H9 (cell line): ENCODE results near the gene MAP2K3. TPM values are rescaled to one million over a fixed set of nuclear protein-coding genes. Genes with fewer than 3 reads are reported as not detected.
"Not testable (repeated sequence)": the region's sequence is repeated elsewhere in the genome, so short reads cannot be mapped to it uniquely, and the experiment has no call there.

Experiments
- DNase-seq: peaks from one replicate; pipeline ENCODE4 v3.0.0-alpha.2; 2017
- H2AFZ ChIP-seq: one replicate; pipeline ENCODE4 v1.6.1; 2013; ENCODE audit warnings: mild to moderate bottlenecking, low read length, control low read depth, moderate library complexity
- H2AK5ac ChIP-seq: 2 replicates; pipeline ENCODE4 v1.6.1; 2013; ENCODE audit warnings: low read length, control low read depth, mixed read lengths; ENCODE audit not compliant: insufficient read length
- H2BK120ac ChIP-seq: one replicate; pipeline ENCODE4 v1.6.1; 2013; ENCODE audit warnings: low read depth, mild to moderate bottlenecking, low read length, control low read depth, inconsistent platforms; ENCODE audit not compliant: poor library complexity, severe bottlenecking
- H2BK12ac ChIP-seq: 2 replicates; pipeline ENCODE4 v1.6.1; 2013; ENCODE audit warnings: low read length, control low read depth, mixed read lengths, low read depth; ENCODE audit not compliant: insufficient read length
- H2BK15ac ChIP-seq: 2 replicates; pipeline ENCODE4 v1.6.1; 2013; ENCODE audit warnings: low read depth, low read length, control low read depth
- H2BK20ac ChIP-seq: one replicate; pipeline ENCODE4 v1.6.1; 2013; ENCODE audit warnings: low read depth, mild to moderate bottlenecking, low read length, control low read depth, inconsistent platforms; ENCODE audit not compliant: poor library complexity, severe bottlenecking
- H2BK5ac ChIP-seq: 2 replicates; pipeline ENCODE4 v1.6.1; 2013; ENCODE audit warnings: low read length, control low read depth, mixed read lengths; ENCODE audit not compliant: insufficient read length
- H3K14ac ChIP-seq: 2 replicates; pipeline ENCODE4 v1.6.1; 2013; ENCODE audit warnings: low read length, control low read depth; ENCODE audit not compliant: insufficient read depth
- H3K18ac ChIP-seq: 2 replicates; pipeline ENCODE4 v1.6.1; 2013; ENCODE audit warnings: low read depth, mild to moderate bottlenecking, mixed read lengths, low read length, control low read depth; ENCODE audit not compliant: insufficient read length
- H3K23ac ChIP-seq: 2 replicates; pipeline ENCODE4 v1.6.1; 2013; ENCODE audit warnings: low read length, control low read depth, mixed read lengths, low read depth; ENCODE audit not compliant: insufficient read length
- H3K23me2 ChIP-seq: 2 replicates; pipeline ENCODE4 v1.6.1; 2013; ENCODE audit warnings: low read depth, mild to moderate bottlenecking, mixed read lengths, low read length, control low read depth; ENCODE audit not compliant: insufficient read length, poor library complexity, severe bottlenecking
- H3K27ac ChIP-seq: 2 replicates; pipeline ENCODE4 v1.5.1; 2013; ENCODE audit warnings: low read length, control low read depth, mixed read lengths, low read depth; ENCODE audit not compliant: insufficient read length
- H3K27me3 ChIP-seq: 2 replicates; pipeline ENCODE4 v1.6.1; 2013; ENCODE audit warnings: low read length, control low read depth, inconsistent platforms; ENCODE audit not compliant: insufficient read depth
- H3K4ac ChIP-seq: 2 replicates; pipeline ENCODE4 v1.6.1; 2013; ENCODE audit warnings: low read depth, mild to moderate bottlenecking, control low read depth, inconsistent platforms, low read length, moderate library complexity
- H3K4me1 ChIP-seq: 2 replicates; pipeline ENCODE4 v1.6.1; 2013; ENCODE audit warnings: low read length, control low read depth, inconsistent platforms; ENCODE audit not compliant: insufficient read depth
- H3K4me2 ChIP-seq: 2 replicates; pipeline ENCODE4 v1.6.1; 2013; ENCODE audit warnings: low read length, control low read depth, mixed read lengths; ENCODE audit not compliant: insufficient read length, insufficient read depth
- H3K56ac ChIP-seq: 2 replicates; pipeline ENCODE4 v1.6.1; 2013; ENCODE audit warnings: low read depth, mild to moderate bottlenecking, mixed read lengths, low read length, control low read depth; ENCODE audit not compliant: insufficient read length
- H3K79me1 ChIP-seq: 2 replicates; pipeline ENCODE4 v1.6.1; 2013; ENCODE audit warnings: low read depth, mild to moderate bottlenecking, moderate library complexity, low read length, control low read depth, inconsistent platforms; ENCODE audit not compliant: insufficient read depth, poor library complexity, severe bottlenecking
- H3K79me2 ChIP-seq: 2 replicates; pipeline ENCODE4 v1.6.1; 2013; ENCODE audit warnings: low read length, control low read depth, inconsistent platforms; ENCODE audit not compliant: insufficient read depth
- H3K9ac ChIP-seq: 2 replicates; pipeline ENCODE4 v1.6.1; 2013; ENCODE audit warnings: low read length, control low read depth, mixed read lengths; ENCODE audit not compliant: insufficient read length; ENCODE audit errors: extremely low read depth
- H3K9me3 ChIP-seq: one replicate; pipeline ENCODE4 v1.6.1; 2013; ENCODE audit warnings: low read depth, low read length, inconsistent platforms; ENCODE audit not compliant: control insufficient read depth
- H3T11ph ChIP-seq: one replicate; pipeline ENCODE4 v1.6.1; 2013; ENCODE audit warnings: mild to moderate bottlenecking, low read length, control low read depth, inconsistent platforms
- H4K20me1 ChIP-seq: one replicate; pipeline ENCODE4 v1.6.1; 2013; ENCODE audit not compliant: control insufficient read depth, insufficient read length, insufficient read depth
- H4K5ac ChIP-seq: 2 replicates; pipeline ENCODE4 v1.6.1; 2013; ENCODE audit warnings: low read depth, mild to moderate bottlenecking, mixed read lengths, low read length, control low read depth; ENCODE audit not compliant: insufficient read length
- H4K8ac ChIP-seq: replicated peaks from 2 replicates; pipeline ENCODE4 v1.6.1; 2013; ENCODE audit warnings: low read length, control low read depth, mixed read lengths, low read depth; ENCODE audit not compliant: insufficient read length
- H4K91ac ChIP-seq: 2 replicates; pipeline ENCODE4 v1.6.1; 2013; ENCODE audit warnings: low read depth, mild to moderate bottlenecking, moderate library complexity, mixed read lengths, low read length, control low read depth; ENCODE audit not compliant: insufficient read length
- H3K27ac Mint-ChIP-seq, 3 experiments: 2 replicates in 2 of 3; 3 replicates in 1 of 3; pipeline ENCODE4 v1.8.0; 2020 to 2021; ENCODE audit warnings: mixed read lengths in 3 of 3, mild to moderate bottlenecking in 1 of 3, moderate library complexity in 1 of 3
- H3K27me3 Mint-ChIP-seq: 2 replicates; pipeline ENCODE4 v1.8.0; 2021; ENCODE audit warnings: low read depth, mild to moderate bottlenecking, moderate library complexity, mixed read lengths
- H3K36me3 Mint-ChIP-seq, 3 experiments: 2 replicates in 2 of 3; 3 replicates in 1 of 3; pipeline ENCODE4 v1.8.0; 2020 to 2021; ENCODE audit warnings: low read depth in 3 of 3, mixed read lengths in 3 of 3; ENCODE audit not compliant: insufficient read depth in 1 of 3
- H3K4me1 Mint-ChIP-seq, 2 experiments: 2 replicates each; pipeline ENCODE4 v1.8.0; 2020; ENCODE audit warnings: mixed read lengths in 2 of 2
- H3K4me3 Mint-ChIP-seq, 2 experiments: 2 replicates in 1 of 2; 3 replicates in 1 of 2; pipeline ENCODE4 v1.8.0; 2020 to 2021; ENCODE audit warnings: mild to moderate bottlenecking in 2 of 2, mixed read lengths in 2 of 2, moderate library complexity in 1 of 2
- H3K9me3 Mint-ChIP-seq, 2 experiments: 2 replicates in 1 of 2; 3 replicates in 1 of 2; pipeline ENCODE4 v1.8.0; 2020; ENCODE audit warnings: mild to moderate bottlenecking in 2 of 2, mixed read lengths in 2 of 2, moderate library complexity in 1 of 2
- whole genome bisulfite sequencing: extraction: QIAGEN DNeasy Blood & Tissue Kit; methylation state at CpG from one replicate; pipeline ENCODE4 v1.1.7; 2013; ENCODE audit warnings: missing lambda C conversion rate, low lambda C conversion rate, mixed read lengths; ENCODE audit not compliant: insufficient read length; ENCODE audit errors: extremely low coverage; 5-methylcytosine and 5-hydroxymethylcytosine counted together
- total RNA-seq: library from RNA; stranded (reverse); gene quantifications from 2 replicates; pipeline ENCODE4 v1.2.1, GENCODE V29; 2021

The MAP2K3 gene
- total RNA-seq, 1 experiment from 2014 or later = 26.1 TPM

GRCh38 chr17:21324741-21325140 lies 40.2 kb downstream of the MAP2K3 start:
- H2AFZ ChIP-seq, H3K27me3 ChIP-seq: not testable (repeated sequence)

DNA sequence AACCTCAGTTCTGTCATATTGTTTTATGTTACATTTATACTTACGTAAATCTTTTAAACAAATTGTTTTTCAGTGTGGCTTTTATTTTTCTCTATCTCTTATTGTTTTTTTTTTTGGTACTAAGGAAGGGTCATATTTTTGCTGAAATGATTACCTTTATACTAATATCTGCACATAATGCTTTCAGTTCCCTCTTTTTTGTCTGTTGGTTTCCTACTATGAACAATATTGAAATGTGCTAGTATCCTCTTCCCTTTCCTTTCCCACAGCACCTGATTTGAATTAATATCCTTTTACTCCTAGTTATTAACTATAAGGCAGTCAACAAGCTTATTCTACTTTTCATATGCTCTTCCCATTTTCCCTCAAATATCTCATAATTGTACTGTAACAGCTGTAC lies 43.4 kb downstream of the MAP2K3 start:
- no CpG with 5 or more reads among the region's 1 CpG for WGBS
- not testable (repeated sequence) for H3T11ph ChIP-seq, H3K4ac ChIP-seq, H2BK12ac ChIP-seq, H3K4me1 ChIP-seq, H3K79me1 ChIP-seq, H3K56ac ChIP-seq, H2BK20ac ChIP-seq, H3K23me2 ChIP-seq, H3K27me3 ChIP-seq, H2AK5ac ChIP-seq, H4K5ac ChIP-seq, H3K36me3 Mint-ChIP-seq, H2AFZ ChIP-seq, H3K9me3 ChIP-seq, H3K14ac ChIP-seq, H2BK15ac ChIP-seq, H3K23ac ChIP-seq, H3K4me3 Mint-ChIP-seq, H3K4me2 ChIP-seq, H4K8ac ChIP-seq, H4K20me1 ChIP-seq, H3K4me1 Mint-ChIP-seq, H3K27ac Mint-ChIP-seq, H3K9ac ChIP-seq, H2BK120ac ChIP-seq, H3K18ac ChIP-seq, DNase-seq, H3K79me2 ChIP-seq, H4K91ac ChIP-seq, H3K27ac ChIP-seq, H2BK5ac ChIP-seq
- Mint-ChIP-seq H3K27me3 (peaks cover 33% of the 10 kb centered on the region), H3K9me3 (peaks cover 27 to 28% of the 10 kb centered on the region in 2 experiments)

More at GRCh38 chr17:21324741-21325140, 40.2 kb downstream of the MAP2K3 start:
- H3T11ph ChIP-seq, H2BK120ac ChIP-seq, H3K14ac ChIP-seq, H3K18ac ChIP-seq, H3K4ac ChIP-seq, H3K27ac ChIP-seq, H2BK12ac ChIP-seq, H3K56ac ChIP-seq, H3K4me1 Mint-ChIP-seq, H3K27ac Mint-ChIP-seq, H2BK15ac ChIP-seq, H3K23me2 ChIP-seq, H2BK20ac ChIP-seq, H3K79me1 ChIP-seq, H3K4me2 ChIP-seq, H3K9me3 ChIP-seq, H3K23ac ChIP-seq, H3K4me3 Mint-ChIP-seq, H3K36me3 Mint-ChIP-seq, H4K20me1 ChIP-seq, H4K5ac ChIP-seq, H4K8ac ChIP-seq, H3K4me1 ChIP-seq, H3K9ac ChIP-seq, H2AK5ac ChIP-seq, H4K91ac ChIP-seq, H3K79me2 ChIP-seq, H2BK5ac ChIP-seq, DNase-seq: not testable (repeated sequence)
- no CpG with 5 or more reads among the region's 5 CpGs for WGBS
- peaks cover 43% of the 10 kb centered on the region for H3K27me3 Mint-ChIP-seq
- peaks cover 25 to 32% of the 10 kb centered on the region in 2 experiments for H3K9me3 Mint-ChIP-seq
